Activated CD4-positive, alpha-beta T cell treated with anti-CD3 and anti-CD28 coated beads, Interleukin-2, Interleukin-6, amounts not matched to agents 100 ng/mL and 50 ng/mL, durations not matched to agents 16 hours and 8 hours (primary cell): ENCODE measurements around the gene DLL1.
"Not testable (repeated sequence)": the region's sequence is repeated elsewhere in the genome, so short reads cannot be mapped to it uniquely, and the experiment has no call there.

ENCODE experiments used
- DNase-seq: peaks from one replicate; pipeline ENCODE4 v3.0.0-alpha.2; 2020

The DLL1 gene

GRCh38 chr6:170290296-170291128, at the start of gene DLL1:
DLL1 (minus strand) TSS chr6:170291078; CDS start chr6:170290139, 939 bp downstream.
- no peak for DNase-seq

GRCh38 chr6:170335199-170335598, 44.3 kb upstream of the DLL1 start:
- DNase-seq: not testable (repeated sequence)

- no peak for DNase-seq
Measured at GRCh38 chr6:170329321-170329720, 38.4 kb upstream of the DLL1 start.

GRCh38 chr6:170317718-170318117, 26.8 kb upstream of the DLL1 start:
- DNase-seq: no peak

- no peak for DNase-seq
Measured at GRCh38 chr6:170317076-170317475, 26.2 kb upstream of the DLL1 start.

- DNase-seq: peak; percentile 15
Measured at GRCh38 chr6:170316071-170316470, 25.2 kb upstream of the DLL1 start.

GRCh38 chr6:170314983-170315382, 24.1 kb upstream of the DLL1 start:
- DNase-seq: no peak

- DNase-seq: no peak
Measured at GRCh38 chr6:170313716-170314295, 22.9 kb upstream of the DLL1 start.

- DNase-seq: no peak
Measured at GRCh38 chr6:170312876-170313275, 22.0 kb upstream of the DLL1 start.

- DNase-seq: no peak
Measured at GRCh38 chr6:170311696-170312095, 20.8 kb upstream of the DLL1 start.

GRCh38 chr6:170308761-170309160, 17.9 kb upstream of the DLL1 start:
- DNase-seq: no peak

- no peak for DNase-seq
Measured at GRCh38 chr6:170307080-170307545, 16.2 kb upstream of the DLL1 start.

- DNase-seq: peak; percentile 98
Measured at GRCh38 chr6:170306324-170307079, 15.6 kb upstream of the DLL1 start, which contains the start of gene FAM120B. FAM120B (plus strand) TSS chr6:170306758; CDS start chr6:170317391, 10,633 bp downstream.

- DNase-seq: no peak
Measured at GRCh38 chr6:170305805-170306323, 15.0 kb upstream of the DLL1 start.

GRCh38 chr6:170301184-170301583, 10.3 kb upstream of the DLL1 start:
- DNase-seq: no peak

- no peak for DNase-seq
Measured at GRCh38 chr6:170298688-170299087, 7.8 kb upstream of the DLL1 start.

- no peak for DNase-seq
Measured at GRCh38 chr6:170297576-170298330, 6.9 kb upstream of the DLL1 start.

GRCh38 chr6:170296746-170297575, 6.1 kb upstream of the DLL1 start:
- no peak for DNase-seq

GRCh38 chr6:170296423-170296745, 5.5 kb upstream of the DLL1 start:
- no peak for DNase-seq

- no peak for DNase-seq
Measured at GRCh38 chr6:170295510-170296422, 4.9 kb upstream of the DLL1 start.
